ENCODE measurements around the gene CNKSR3.

GRCh38 chr6:154498340-154498934 lies 12.0 kb downstream of the CNKSR3 start:
- TF ChIP-seq CTCF (IDR thresholded peaks at IDR 0.05) (no peak), POLR2AphosphoS5 (IDR thresholded peaks at IDR 0.05) (no peak), POLR2A (IDR thresholded peaks at IDR 0.05) (no peak)
